ENCODE measurements around the gene PHAF1. TPM values are rescaled to one million over a fixed set of nuclear protein-coding genes. Genes with fewer than 3 reads are reported as not detected.
A peak's percentile ranks its signal among the peaks of the same experiment; 100 is the strongest.

PHAF1 gene
- total RNA-seq: 10 to 100 TPM in 3 of 5 donors, 1 to 10 TPM in 2; 4.6 to 39.6 (median 13.4) TPM
- polyA plus RNA-seq: 1 to 10 TPM; 5.1 to 7.6 (median 7.5) TPM
- long read RNA-seq, donor 1: 0 reads
- long read RNA-seq, donor 2, partial matches to known transcripts: 5 of 8 reads
- long read RNA-seq, donor 2, other reads (novel, unspliced or antisense): 0 of 8 reads
- long read RNA-seq, donor 3: 0 reads
- long read RNA-seq, donor 4: 0 reads
- long read RNA-seq, donor 5, partial matches to known transcripts: 0 of 3 reads
- long read RNA-seq, donor 5, other reads (novel, unspliced or antisense): 0 of 3 reads
- long read RNA-seq, donor 6, partial matches to known transcripts: 0 of 1 reads
- long read RNA-seq, donor 6, other reads (novel, unspliced or antisense): 0 of 1 reads
- long read RNA-seq, donor 7, partial matches to known transcripts: 0 of 2 reads
- long read RNA-seq, donor 7, other reads (novel, unspliced or antisense): 0 of 2 reads
- long read RNA-seq, donor 8, partial matches to known transcripts: 0 of 1 reads
- long read RNA-seq, donor 8, other reads (novel, unspliced or antisense): 0 of 1 reads
- long read RNA-seq, donor 9: 0 reads
- long read RNA-seq, donor 10: 0 reads

- Histone ChIP-seq H3K4me1 (peaks cover 24 to 63% (median 36%) of the 10 kb centered on the region in 4 donors), H3K27ac (peak within 1 kb of the TSS; percentile 68 to 87 (median 79)), H3K27me3 (no peaks in the 10 kb centered on the region), H3K4me3 (peak within 1 kb of the TSS; percentile 73 to 99 (median 92)), H3K36me3 (peaks cover 0 to 2% (median 0%) of the 10 kb centered on the region in 4 donors), H3K9me3 (no peaks in the 10 kb centered on the region)
- intact Hi-C loops (cut with DNase I; ENCODE audit: low total_unique reads): no loop called here
- peak; percentile 96 to 98 for DNase-seq
- TF ChIP-seq CTCF (IDR thresholded peaks at IDR 0.05) (no peak), POLR2AphosphoS5 (IDR thresholded peaks at IDR 0.05) (peak; percentile 79 to 94 (median 83))
- 0 to 3% (median 1%) methylated on average over 37 to 63 of the region's 63 CpGs for WGBS, 5 donors
These were observed at the start of gene PHAF1 for GRCh38 chr16:67109407-67110135. Gene PHAF1, plus strand, starts transcription at chr16:67109941. Its CDS starts 235 bp downstream, at chr16:67110176.

GRCh38 chr16:67063008-67063407 is 46.7 kb upstream of the PHAF1 start:
- Histone ChIP-seq H3K4me3 (no peak overlapping the region), H3K36me3 (peaks cover 15 to 19% (median 15%) of the 10 kb centered on the region in 4 donors), H3K27ac (no peak overlapping the region), H3K9me3 (no peaks in the 10 kb centered on the region), H3K27me3 (no peaks in the 10 kb centered on the region), H3K4me1 (peaks cover 0 to 9% (median 0%) of the 10 kb centered on the region in 4 donors)
- TF ChIP-seq POLR2AphosphoS5 (IDR thresholded peaks at IDR 0.05) (no peak), POLR2A (IDR thresholded peaks at IDR 0.05) (no peak)
- no peak for DNase-seq
- intact Hi-C loops (cut with DNase I; ENCODE audit: low total_unique reads): no loop called here
- WGBS, 5 donors: 47 to 60% (median 51%) methylated on average over 2 of the region's 2 CpGs

- no peaks in the 10 kb centered on the region for H3K9me3 ChIP-seq
- DNase-seq: no peak
- TF ChIP-seq EP300 (IDR thresholded peaks at IDR 0.05): no peak
- no peak overlapping the region for H3K4me3 ChIP-seq
- H3K27me3 ChIP-seq: no peaks in the 10 kb centered on the region
- intact Hi-C loops (cut with DNase I; ENCODE audit: low total_unique reads): no loop called here
- no peaks in the 10 kb centered on the region for H3K4me1 ChIP-seq
- WGBS, 5 donors: 90 to 100% (median 98%) methylated on average over 2 of the region's 2 CpGs
- H3K36me3 ChIP-seq: peaks cover 30 to 69% (median 53%) of the 10 kb centered on the region in 4 donors
- H3K27ac ChIP-seq: no peak overlapping the region
These were observed 41.5 kb upstream of the PHAF1 start for GRCh38 chr16:67068212-67068753.

GRCh38 chr16:67071476-67072048 is 38.2 kb upstream of the PHAF1 start:
- Histone ChIP-seq H3K27ac (no peak overlapping the region), H3K9me3 (no peaks in the 10 kb centered on the region), H3K27me3 (no peaks in the 10 kb centered on the region), H3K36me3 (peaks cover 29 to 93% (median 77%) of the 10 kb centered on the region in 4 donors), H3K4me3 (no peak overlapping the region), H3K4me1 (no peaks in the 10 kb centered on the region)
- TF ChIP-seq EP300 (IDR thresholded peaks at IDR 0.05) (no peak), POLR2A (IDR thresholded peaks at IDR 0.05) (no peak), POLR2AphosphoS5 (IDR thresholded peaks at IDR 0.05) (no peak), CTCF (IDR thresholded peaks at IDR 0.05) (no peak)
- intact Hi-C loops (cut with DNase I; ENCODE audit: low total_unique reads): no loop called here
- DNase-seq: no peak
- 89 to 93% (median 91%) methylated on average over 4 of the region's 4 CpGs for WGBS, 5 donors

GRCh38 chr16:67075331-67075730 is 34.4 kb upstream of the PHAF1 start:
- Histone ChIP-seq H3K4me1 (no peaks in the 10 kb centered on the region), H3K4me3 (no peak overlapping the region), H3K9me3 (no peaks in the 10 kb centered on the region), H3K36me3 (peaks cover 0 to 75% (median 46%) of the 10 kb centered on the region in 4 donors), H3K27ac (no peak overlapping the region), H3K27me3 (no peaks in the 10 kb centered on the region)
- no peak for DNase-seq
- no peak for TF ChIP-seq EP300 (IDR thresholded peaks at IDR 0.05)
- no peak for TF ChIP-seq CTCF (IDR thresholded peaks at IDR 0.05)
- no peak for TF ChIP-seq POLR2AphosphoS5 (IDR thresholded peaks at IDR 0.05)
- TF ChIP-seq POLR2A (IDR thresholded peaks at IDR 0.05): no peak
- WGBS, 5 donors: 96 to 100% (median 99%) methylated on average over 2 of the region's 2 CpGs
- intact Hi-C loops (cut with DNase I; ENCODE audit: low total_unique reads): no loop called here
